Adrenal gland (tissue), 12 donors: ENCODE results near the gene LYSET. TPM values are rescaled to one million over a fixed set of nuclear protein-coding genes. Genes with fewer than 3 reads are reported as not detected.
"Not testable (repeated sequence)": the region's sequence is repeated elsewhere in the genome, so short reads cannot be mapped to it uniquely, and the experiment has no call there.

ENCODE experiments used
- DNase-seq, 7 donors: peaks; one replicate each; pipeline ENCODE4 v3.0.0-alpha.2; 2019 to 2020
- H3K27ac ChIP-seq, 5 donors: fragments of 200-600 bp; sonication (generic) in 4 of 5; 1 replicate in 3 of 5; 2 replicates in 2 of 5; pipeline versions ENCODE4 v1.5.1 to v1.8.0; 2016 to 2020; ENCODE audit warnings: mild to moderate bottlenecking in 1 of 5
- H3K27me3 ChIP-seq: fragments of 200-600 bp; 2 replicates; pipeline ENCODE4 v1.8.0; 2021
- H3K36me3 ChIP-seq, 2 donors: fragments of 200-600 bp; replicated peaks in 1 of 2; 1 replicate in 1 of 2; 2 replicates in 1 of 2; pipeline versions ENCODE4 v1.5.1 to v1.8.0; 2018 to 2022
- H3K4me1 ChIP-seq, 2 donors: fragments of 200-600 bp; replicated peaks in 1 of 2; 1 replicate in 1 of 2; 2 replicates in 1 of 2; pipeline versions ENCODE4 v1.5.1 to v1.8.0; 2018 to 2021
- H3K4me3 ChIP-seq, 4 donors: fragments of 200-600 bp; sonication (generic) in 3 of 4; one replicate each; pipeline ENCODE4 v1.5.1; 2016 to 2018
- H3K9me3 ChIP-seq, 3 donors: fragments of 200-600 bp; sonication (generic) in 1 of 3; replicated peaks in 1 of 3; 1 replicate in 2 of 3; 2 replicates in 1 of 3; pipeline versions ENCODE4 v1.5.1 to v1.8.0; 2016 to 2021
- POLR2A ChIP-seq, 2 donors: fragments of 450-650 bp; IDR thresholded peaks; one replicate each; pipeline ENCODE4 v1.6.1; 2017; ENCODE audit warnings: antibody characterized with exemption in 2 of 2, mild to moderate bottlenecking in 2 of 2, moderate library complexity in 1 of 2
- WGBS, 4 donors: extraction: QIAGEN DNeasy Blood & Tissue Kit in 2 of 4; methylation state at CpG; one replicate each; pipeline versions ENCODE4 v1.1.5 to v1.1.7; 2013 to 2017; 5-methylcytosine and 5-hydroxymethylcytosine counted together
- intact Hi-C, 2 donors: fragments of 100-400 bp; cut with DNase I; formaldehyde crosslinking; loops; one replicate each; pipeline versions ENCODE4 v1.14.1 to v1.15.0; 2022 to 2023
- polyA plus RNA-seq, 3 donors: library from polyadenylated mRNA; stranded (reverse); fragments of 200-250 nt in 2 of 3; fragments of 350-450 nt in 1 of 3; fragmentation: Illumina TruSeq in 1 of 3; extraction: RNeasy Lipid Tissue Mini Kit (QIAGEN cat#74804) in 1 of 3; gene quantifications; one replicate each; pipeline ENCODE4 v1.2.3, GENCODE V29; 2013 to 2014
- total RNA-seq, 9 donors: library from RNA; depleted of rRNA in 4 of 9; stranded (reverse); fragments of >200 nt in 4 of 9; fragments of 120-200 nt in 1 of 9; fragmentation: NEBNext Ultra II Directional in 1 of 9; extraction: Animal tissue kit (Norgen Biotek cat#: 25700) in 1 of 9; gene quantifications; one replicate each; pipeline versions ENCODE4 v1.1.0 to v1.2.4, GENCODE V29; 2013 to 2023
- TF ChIP-seq, protein P1 (sequence below), 6 experiments: fragments of 450-650 bp in 4 of 6; fragments of 200-600 bp in 2 of 6; sonication (generic) in 1 of 6; IDR thresholded peaks; 1 replicate in 5 of 6; 2 replicates in 1 of 6; pipeline versions ENCODE4 v1.5.1 to v1.8.0; 2016 to 2021; ENCODE audit warnings: antibody characterized with exemption in 6 of 6, mild to moderate bottlenecking in 2 of 6, moderate library complexity in 1 of 6
- donor health status: healthy with polysubstance abuse.
- donor health status: Bipolar disorder and iron deficiency.
- donor health status: DM: yes; HTN: yes; CAD: no.
- donor health status: DM: no; HTN: no; CAD: no.
- donor health status: DM: no; HTN: no; CAD: no.
- donor health status: DM: yes; HTN: yes; CAD: no.

LYSET gene
- total and polyA plus RNA-seq, 12 donors = 12.0 to 37.9 (median 22.4) TPM

DNA sequence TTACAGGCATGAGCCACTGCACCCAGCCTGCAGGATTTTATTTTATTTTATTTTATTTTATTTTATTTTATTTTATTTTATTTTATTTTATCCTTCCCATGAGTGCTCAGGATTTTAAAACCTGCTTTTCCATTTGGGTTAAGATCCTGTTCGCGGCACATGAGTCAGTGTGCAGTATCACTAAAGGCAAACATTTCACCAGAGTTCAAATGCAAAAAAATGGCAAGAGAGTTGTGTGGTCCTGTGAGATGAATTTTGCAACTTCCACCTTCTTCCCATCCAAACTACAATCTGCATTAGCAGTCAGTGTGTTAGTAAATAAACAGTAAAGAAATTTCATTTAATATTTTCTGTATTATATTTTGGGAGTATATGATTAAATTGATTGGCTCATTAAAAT lies 29.4 kb upstream of the LYSET start:
- Histone ChIP-seq H3K9me3 (no peaks in the 10 kb centered on the region), H3K36me3 (no peaks in the 10 kb centered on the region), H3K27me3 (no peaks in the 10 kb centered on the region), H3K4me3 (no peak overlapping the region), H3K27ac (no peak overlapping the region), H3K4me1 (peaks cover 0 to 9% of the 10 kb centered on the region in 2 donors)
- no peak for TF ChIP-seq POLR2A (IDR thresholded peaks at IDR 0.05)
- TF ChIP-seq, protein P1, sequence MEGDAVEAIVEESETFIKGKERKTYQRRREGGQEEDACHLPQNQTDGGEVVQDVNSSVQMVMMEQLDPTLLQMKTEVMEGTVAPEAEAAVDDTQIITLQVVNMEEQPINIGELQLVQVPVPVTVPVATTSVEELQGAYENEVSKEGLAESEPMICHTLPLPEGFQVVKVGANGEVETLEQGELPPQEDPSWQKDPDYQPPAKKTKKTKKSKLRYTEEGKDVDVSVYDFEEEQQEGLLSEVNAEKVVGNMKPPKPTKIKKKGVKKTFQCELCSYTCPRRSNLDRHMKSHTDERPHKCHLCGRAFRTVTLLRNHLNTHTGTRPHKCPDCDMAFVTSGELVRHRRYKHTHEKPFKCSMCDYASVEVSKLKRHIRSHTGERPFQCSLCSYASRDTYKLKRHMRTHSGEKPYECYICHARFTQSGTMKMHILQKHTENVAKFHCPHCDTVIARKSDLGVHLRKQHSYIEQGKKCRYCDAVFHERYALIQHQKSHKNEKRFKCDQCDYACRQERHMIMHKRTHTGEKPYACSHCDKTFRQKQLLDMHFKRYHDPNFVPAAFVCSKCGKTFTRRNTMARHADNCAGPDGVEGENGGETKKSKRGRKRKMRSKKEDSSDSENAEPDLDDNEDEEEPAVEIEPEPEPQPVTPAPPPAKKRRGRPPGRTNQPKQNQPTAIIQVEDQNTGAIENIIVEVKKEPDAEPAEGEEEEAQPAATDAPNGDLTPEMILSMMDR (IDR thresholded peaks at IDR 0.05) = no peak
- intact Hi-C loops = no loop called here
- no peak for DNase-seq
- 70 to 87% (median 78%) methylated on average over 2 of the region's 2 CpGs for WGBS, 4 donors

DNA sequence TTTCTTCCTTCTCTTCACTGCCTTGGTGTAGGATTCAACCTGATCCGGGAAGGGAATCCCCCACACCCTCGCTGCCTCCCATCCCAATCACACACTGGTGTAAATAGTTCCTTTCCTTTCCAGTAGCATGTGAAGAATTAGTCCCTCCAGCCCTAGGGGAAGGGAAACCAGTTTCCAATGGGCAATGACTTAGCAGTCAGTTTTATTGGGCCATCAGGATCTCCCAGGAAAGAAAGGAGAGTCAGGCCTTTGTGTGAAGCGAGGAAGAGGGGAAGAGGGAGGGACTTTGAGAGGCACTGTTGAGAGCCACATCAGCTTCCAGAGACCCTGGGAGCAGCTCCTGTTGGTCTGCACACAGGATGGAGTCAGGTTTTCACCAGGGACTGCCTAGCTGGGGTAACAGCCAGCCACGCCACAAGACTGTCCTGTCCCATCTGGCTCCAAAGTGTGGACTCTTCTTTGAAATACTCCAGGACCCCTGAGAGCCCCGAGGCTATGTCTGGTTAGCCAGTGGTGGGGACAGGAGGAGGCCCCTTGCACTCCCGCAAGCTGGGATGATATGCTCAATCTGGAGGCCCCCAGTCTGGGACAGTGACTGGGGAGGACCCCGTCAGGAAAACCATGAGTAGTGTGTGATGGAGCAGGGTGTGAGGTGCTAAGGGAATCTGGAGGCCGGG lies 28.3 kb upstream of the LYSET start:
- intact Hi-C loops = no loop called here
- no peak for DNase-seq
- TF ChIP-seq POLR2A (IDR thresholded peaks at IDR 0.05) = no peak
- TF ChIP-seq, protein P1 (IDR thresholded peaks at IDR 0.05) = no peak
- H3K4me1 ChIP-seq = no peaks in the 10 kb centered on the region
- no peaks in the 10 kb centered on the region for H3K36me3 ChIP-seq
- no peak overlapping the region for H3K27ac ChIP-seq
- H3K4me3 ChIP-seq = no peak overlapping the region
- no peaks in the 10 kb centered on the region for H3K27me3 ChIP-seq
- H3K9me3 ChIP-seq = no peaks in the 10 kb centered on the region
- WGBS, 4 donors = 73 to 90% (median 86%) methylated on average over 7 to 8 of the region's 8 CpGs

DNA sequence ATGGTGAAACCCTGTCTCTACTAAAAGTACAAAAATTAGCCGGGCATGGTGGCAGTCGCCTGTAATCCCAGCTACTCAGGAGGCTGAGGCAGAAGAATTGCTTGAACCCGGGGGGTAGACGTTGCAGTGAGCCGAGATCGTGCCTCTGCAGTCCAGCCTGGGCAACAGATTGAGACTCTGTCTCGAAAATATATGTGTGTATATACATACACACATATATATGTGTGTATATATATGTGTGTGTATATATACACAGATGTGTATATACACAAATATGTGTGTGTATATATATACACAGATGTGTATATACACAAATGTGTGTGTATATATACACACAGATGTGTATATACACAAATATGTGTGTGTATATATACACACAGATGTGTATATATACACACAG lies 26.8 kb upstream of the LYSET start:
- DNase-seq, H3K27ac ChIP-seq, H3K4me3 ChIP-seq, H3K27me3 ChIP-seq, H3K4me1 ChIP-seq, H3K9me3 ChIP-seq, intact Hi-C loops, H3K36me3 ChIP-seq: not testable (repeated sequence)
- WGBS, 4 donors = 91 to 95% (median 92%) methylated on average over 7 of the region's 7 CpGs

DNA sequence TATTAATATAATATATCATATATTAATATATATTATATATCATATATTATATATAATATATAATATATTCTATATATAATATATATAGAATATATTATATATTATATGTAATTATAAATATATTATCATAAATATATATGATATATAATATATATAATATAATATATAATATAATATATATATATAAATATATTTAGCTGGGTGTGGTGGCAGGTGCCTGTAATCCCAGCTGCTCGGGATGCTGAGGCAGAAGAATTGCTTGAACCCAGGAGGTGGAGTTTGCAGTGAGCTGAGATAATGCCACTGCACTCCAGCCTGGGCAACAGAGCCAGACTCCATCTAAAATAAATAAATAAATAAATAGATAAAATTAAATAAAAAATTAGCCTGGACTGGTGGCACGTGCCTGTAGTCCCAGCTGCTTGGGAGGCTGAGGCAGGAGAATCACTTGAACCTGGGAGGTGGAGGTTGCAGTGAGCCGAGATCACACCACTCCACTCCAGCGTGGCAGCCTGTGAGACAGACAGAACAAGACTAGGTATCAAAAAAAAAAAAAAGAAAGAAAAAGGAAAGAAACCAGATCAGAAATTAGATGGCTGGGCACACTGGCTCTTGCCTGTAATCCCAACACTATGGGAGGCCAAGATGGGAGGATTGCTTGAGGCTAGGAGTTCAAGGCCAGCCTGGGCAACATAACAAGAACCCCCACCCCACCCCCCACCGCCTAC lies 25.3 kb upstream of the LYSET start:
- H3K4me1 ChIP-seq, H3K9me3 ChIP-seq, DNase-seq, intact Hi-C loops, H3K36me3 ChIP-seq, H3K4me3 ChIP-seq, H3K27ac ChIP-seq, H3K27me3 ChIP-seq: not testable (repeated sequence)
- 57 to 69% (median 63%) methylated on average over 5 of the region's 5 CpGs for WGBS, 4 donors

DNA sequence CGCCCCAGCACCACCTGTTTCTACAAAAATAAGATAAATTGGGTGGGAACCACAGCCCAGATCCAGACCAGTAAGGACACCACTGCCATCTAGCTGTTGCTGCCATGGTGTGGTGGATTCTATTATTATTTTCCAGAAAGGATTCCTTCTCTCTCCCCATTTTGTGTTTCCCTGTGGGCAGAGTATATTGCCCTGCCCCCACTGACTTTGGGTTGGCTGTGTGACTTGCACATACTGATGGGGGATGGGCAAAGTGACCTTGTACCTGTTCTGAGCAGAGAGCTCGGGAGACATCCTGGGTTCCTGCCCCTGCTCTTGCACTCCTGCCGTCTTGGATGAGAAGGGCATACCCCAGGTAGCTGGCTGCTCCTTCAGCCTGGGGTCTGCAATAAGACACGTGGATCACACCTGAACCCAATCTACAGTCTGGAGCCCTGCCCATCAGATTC lies 24.7 kb upstream of the LYSET start:
- intact Hi-C loops = no loop called here
- 7 to 41% (median 25%) methylated on average over 2 to 4 of the region's 4 CpGs for whole genome bisulfite sequencing, 4 donors
- no peak overlapping the region for H3K27ac ChIP-seq
- no peak overlapping the region for H3K4me3 ChIP-seq
- no peaks in the 10 kb centered on the region for H3K9me3 ChIP-seq
- H3K36me3 ChIP-seq = no peaks in the 10 kb centered on the region
- no peaks in the 10 kb centered on the region for H3K27me3 ChIP-seq
- H3K4me1 ChIP-seq = no peaks in the 10 kb centered on the region
- no peak for TF ChIP-seq POLR2A (IDR thresholded peaks at IDR 0.05)
- TF ChIP-seq, protein P1 (IDR thresholded peaks at IDR 0.05) = peak in 5 of 6 experiments; percentile 22 to 37 (median 27)
- peak in 2 of 7 donors; percentile 16 to 43 for DNase-seq
